Astrocyte (in vitro differentiated cells and primary cell): Measurements from ENCODE around the gene PSMD12.

Experiments used
- CTCF ChIP-seq: IDR thresholded peaks from 2 replicates; pipeline ENCODE4 v1.5.1; 2011; ENCODE audit warnings: low read depth, mild to moderate bottlenecking, inconsistent platforms, low read length, moderate library complexity; ENCODE audit not compliant: insufficient read depth
- EZH2 ChIP-seq: IDR thresholded peaks from 2 replicates; pipeline ENCODE4 v1.6.1; 2012; ENCODE audit warnings: mild to moderate bottlenecking, low read length, inconsistent platforms; ENCODE audit not compliant: insufficient read depth

- TF ChIP-seq CTCF = no peak
- TF ChIP-seq EZH2 = no peak
Measured at GRCh38 chr17:67375054-67375427, 8.7 kb upstream of the PSMD12 start.
